Measurements from ENCODE around the gene GNG7. TPM values are rescaled to one million over a fixed set of nuclear protein-coding genes. Genes with fewer than 3 reads are reported as not detected.
"Not testable (repeated sequence)": the region's sequence is repeated elsewhere in the genome, so short reads cannot be mapped to it uniquely, and the experiment has no call there.

Gene GNG7
- total RNA-seq, 1 donor: 0.72 TPM

DNA sequence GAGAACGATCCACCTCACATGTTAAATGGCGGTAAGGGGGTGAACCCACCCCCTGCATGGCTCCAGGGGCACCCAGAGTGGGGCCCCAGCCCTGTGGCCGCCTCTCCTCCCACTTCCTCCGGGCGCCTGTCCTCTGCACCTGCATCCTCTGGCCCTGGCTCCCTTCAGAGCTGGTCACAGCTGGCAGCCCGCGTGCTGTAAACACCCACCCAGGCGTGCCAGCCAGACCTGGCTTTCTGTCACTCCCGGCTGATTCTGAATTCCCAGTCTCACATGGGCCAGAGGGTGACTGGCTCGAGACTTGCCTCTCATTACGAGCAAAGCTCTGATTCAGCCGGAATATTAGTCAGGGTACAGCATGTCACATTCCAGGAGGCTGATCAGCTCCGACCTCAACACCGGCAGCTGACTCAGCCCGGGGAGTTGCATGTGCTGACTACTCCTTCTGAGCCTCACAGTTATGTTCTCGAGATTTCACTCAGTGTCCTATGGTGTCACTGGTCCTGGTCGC lies 75.1 kb downstream of the GNG7 start:
- Histone ChIP-seq H3K79me2 (ENCODE audit: insufficient read depth, low read length) (no peaks in the 10 kb centered on the region), H2AFZ (ENCODE audit: low read length) (no peak overlapping the region), H3K36me3 (ENCODE audit: insufficient read depth, low read length) (no peaks in the 10 kb centered on the region), H3K9me3 (ENCODE audit: low read depth, low read length) (peaks cover 6% of the 10 kb centered on the region), H4K20me1 (ENCODE audit: insufficient read depth, low read length) (no peaks in the 10 kb centered on the region), H3K4me2 (ENCODE audit: insufficient read depth, low read length) (peak overlapping the region; percentile 45), H3K27me3 (ENCODE audit: insufficient read depth, low read length) (no peaks in the 10 kb centered on the region), H3K4me3 (ENCODE audit: insufficient read depth, low read length) (peak overlapping the region; percentile 38), H3K27ac (ENCODE audit: low read depth, low read length) (peak overlapping the region; percentile 92), H3K4me1 (ENCODE audit: insufficient read depth, low read length) (peaks cover 12% of the 10 kb centered on the region)
- TF ChIP-seq CTCF (IDR thresholded peaks at IDR 0.05; ENCODE audit: extremely low read depth, low read depth, low read length): no peak
- DNase-seq (ENCODE audit: insufficient read length, low spot score, missing footprints): peak; percentile 99

- H2AFZ ChIP-seq (ENCODE audit: low read length): no peak overlapping the region
- DNase-seq (ENCODE audit: insufficient read length, low spot score, missing footprints): peak; percentile 34
- H4K20me1 ChIP-seq (ENCODE audit: insufficient read depth, low read length): no peaks in the 10 kb centered on the region
- H3K9me3 ChIP-seq (ENCODE audit: low read depth, low read length): peaks cover 6% of the 10 kb centered on the region
- H3K4me2 ChIP-seq (ENCODE audit: insufficient read depth, low read length): no peak overlapping the region
- TF ChIP-seq CTCF (IDR thresholded peaks at IDR 0.05; ENCODE audit: extremely low read depth, low read depth, low read length): no peak
- peaks cover 12% of the 10 kb centered on the region for H3K4me1 ChIP-seq (ENCODE audit: insufficient read depth, low read length)
- no peak overlapping the region for H3K27ac ChIP-seq (ENCODE audit: low read depth, low read length)
- no peaks in the 10 kb centered on the region for H3K79me2 ChIP-seq (ENCODE audit: insufficient read depth, low read length)
- H3K27me3 ChIP-seq (ENCODE audit: insufficient read depth, low read length): no peaks in the 10 kb centered on the region
- no peak overlapping the region for H3K4me3 ChIP-seq (ENCODE audit: insufficient read depth, low read length)
- H3K36me3 ChIP-seq (ENCODE audit: insufficient read depth, low read length): no peaks in the 10 kb centered on the region
Measured at GRCh38 chr19:2625434-2625833, 77.1 kb downstream of the GNG7 start.

DNA sequence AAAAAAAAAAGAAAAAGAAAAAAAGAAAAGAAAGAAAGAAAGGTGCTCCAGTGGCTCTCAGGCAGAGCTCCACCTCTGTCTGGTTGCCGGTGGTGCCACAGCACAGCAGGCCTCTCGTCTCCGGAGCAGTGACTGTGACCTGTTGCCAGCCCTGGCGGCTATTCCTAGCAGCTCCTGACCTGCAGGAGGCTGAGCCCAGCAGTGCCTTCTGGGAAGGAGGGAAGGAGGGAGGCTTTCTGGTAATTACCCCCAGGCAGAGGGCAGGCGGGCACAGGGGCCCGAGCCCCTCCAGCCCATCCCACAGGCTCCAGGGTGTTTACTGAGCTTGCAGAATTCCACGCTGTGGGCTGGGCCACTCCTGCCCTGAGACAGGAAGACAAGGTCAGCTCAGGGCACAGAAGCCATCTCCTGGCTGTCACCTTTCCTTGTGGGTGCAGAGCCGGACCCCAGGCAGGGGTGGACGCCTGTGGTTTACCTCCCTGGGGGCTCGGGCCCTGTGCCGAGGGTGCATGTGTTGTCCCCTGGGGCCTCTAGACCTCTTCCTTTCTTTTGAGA lies 77.9 kb downstream of the GNG7 start:
- Histone ChIP-seq H3K4me1 (ENCODE audit: insufficient read depth, low read length) (peaks cover 13% of the 10 kb centered on the region), H3K79me2 (ENCODE audit: insufficient read depth, low read length) (no peaks in the 10 kb centered on the region), H3K4me2 (ENCODE audit: insufficient read depth, low read length) (no peak overlapping the region), H3K27me3 (ENCODE audit: insufficient read depth, low read length) (no peaks in the 10 kb centered on the region), H2AFZ (ENCODE audit: low read length) (no peak overlapping the region), H3K36me3 (ENCODE audit: insufficient read depth, low read length) (no peaks in the 10 kb centered on the region), H3K4me3 (ENCODE audit: insufficient read depth, low read length) (no peak overlapping the region), H3K9me3 (ENCODE audit: low read depth, low read length) (peaks cover 6% of the 10 kb centered on the region), H3K27ac (ENCODE audit: low read depth, low read length) (no peak overlapping the region), H4K20me1 (ENCODE audit: insufficient read depth, low read length) (no peaks in the 10 kb centered on the region)
- no peak for TF ChIP-seq CTCF (IDR thresholded peaks at IDR 0.05; ENCODE audit: extremely low read depth, low read depth, low read length)
- peak; percentile 41 for DNase-seq (ENCODE audit: insufficient read length, low spot score, missing footprints)

DNA sequence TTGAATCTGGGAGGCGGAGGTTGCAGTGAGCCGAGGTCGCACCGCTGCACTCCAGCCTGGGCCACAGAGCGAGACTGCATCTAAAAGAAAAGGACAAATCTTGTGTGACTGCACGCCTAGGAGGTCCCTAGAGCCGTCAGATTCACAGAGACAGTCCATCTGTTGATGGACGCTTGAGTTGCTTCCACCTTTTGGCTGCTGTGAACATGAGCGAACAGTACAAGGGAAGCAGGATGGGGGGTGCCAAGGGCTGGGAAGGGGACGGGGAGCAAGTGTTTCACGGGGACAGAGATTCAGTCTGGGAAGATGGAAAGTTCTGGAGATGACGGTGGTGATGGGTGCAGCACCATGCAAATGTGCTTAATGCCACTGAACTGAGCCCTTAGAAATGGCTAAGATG lies 78.7 kb downstream of the GNG7 start:
- no peak overlapping the region for H3K4me3 ChIP-seq (ENCODE audit: insufficient read depth, low read length)
- H3K27me3 ChIP-seq (ENCODE audit: insufficient read depth, low read length): no peaks in the 10 kb centered on the region
- no peaks in the 10 kb centered on the region for H3K36me3 ChIP-seq (ENCODE audit: insufficient read depth, low read length)
- no peak overlapping the region for H2AFZ ChIP-seq (ENCODE audit: low read length)
- no peak for TF ChIP-seq CTCF (IDR thresholded peaks at IDR 0.05; ENCODE audit: extremely low read depth, low read depth, low read length)
- peaks cover 6% of the 10 kb centered on the region for H3K9me3 ChIP-seq (ENCODE audit: low read depth, low read length)
- H3K4me2 ChIP-seq (ENCODE audit: insufficient read depth, low read length): no peak overlapping the region
- no peaks in the 10 kb centered on the region for H4K20me1 ChIP-seq (ENCODE audit: insufficient read depth, low read length)
- H3K27ac ChIP-seq (ENCODE audit: low read depth, low read length): no peak overlapping the region
- no peak for DNase-seq (ENCODE audit: insufficient read length, low spot score, missing footprints)
- peaks cover 21% of the 10 kb centered on the region for H3K4me1 ChIP-seq (ENCODE audit: insufficient read depth, low read length)
- no peaks in the 10 kb centered on the region for H3K79me2 ChIP-seq (ENCODE audit: insufficient read depth, low read length)

GRCh38 chr19:2622371-2622961 lies 80.0 kb downstream of the GNG7 start:
- not testable (repeated sequence) for H3K27ac ChIP-seq (ENCODE audit: low read depth, low read length); H3K9me3 ChIP-seq (ENCODE audit: low read depth, low read length); H2AFZ ChIP-seq (ENCODE audit: low read length); DNase-seq (ENCODE audit: insufficient read length, low spot score, missing footprints); H3K36me3 ChIP-seq (ENCODE audit: insufficient read depth, low read length); H3K4me2 ChIP-seq (ENCODE audit: insufficient read depth, low read length); H4K20me1 ChIP-seq (ENCODE audit: insufficient read depth, low read length); H3K79me2 ChIP-seq (ENCODE audit: insufficient read depth, low read length); H3K27me3 ChIP-seq (ENCODE audit: insufficient read depth, low read length); H3K4me3 ChIP-seq (ENCODE audit: insufficient read depth, low read length)
- H3K4me1 ChIP-seq (ENCODE audit: insufficient read depth, low read length): peaks cover 25% of the 10 kb centered on the region

All from osteoblast (primary cell).